DMS 273 (cell line): ENCODE results near the gene SERPINE2.
"Not testable (repeated sequence)": the region's sequence is repeated elsewhere in the genome, so short reads cannot be mapped to it uniquely, and the experiment has no call there.

Experiments
- DNase-seq: peaks from one replicate; lab custom pipeline; 2025; ENCODE audit not compliant: unreplicated experiment; lab: John Stamatoyannopoulos, UW

Gene SERPINE2

DNA sequence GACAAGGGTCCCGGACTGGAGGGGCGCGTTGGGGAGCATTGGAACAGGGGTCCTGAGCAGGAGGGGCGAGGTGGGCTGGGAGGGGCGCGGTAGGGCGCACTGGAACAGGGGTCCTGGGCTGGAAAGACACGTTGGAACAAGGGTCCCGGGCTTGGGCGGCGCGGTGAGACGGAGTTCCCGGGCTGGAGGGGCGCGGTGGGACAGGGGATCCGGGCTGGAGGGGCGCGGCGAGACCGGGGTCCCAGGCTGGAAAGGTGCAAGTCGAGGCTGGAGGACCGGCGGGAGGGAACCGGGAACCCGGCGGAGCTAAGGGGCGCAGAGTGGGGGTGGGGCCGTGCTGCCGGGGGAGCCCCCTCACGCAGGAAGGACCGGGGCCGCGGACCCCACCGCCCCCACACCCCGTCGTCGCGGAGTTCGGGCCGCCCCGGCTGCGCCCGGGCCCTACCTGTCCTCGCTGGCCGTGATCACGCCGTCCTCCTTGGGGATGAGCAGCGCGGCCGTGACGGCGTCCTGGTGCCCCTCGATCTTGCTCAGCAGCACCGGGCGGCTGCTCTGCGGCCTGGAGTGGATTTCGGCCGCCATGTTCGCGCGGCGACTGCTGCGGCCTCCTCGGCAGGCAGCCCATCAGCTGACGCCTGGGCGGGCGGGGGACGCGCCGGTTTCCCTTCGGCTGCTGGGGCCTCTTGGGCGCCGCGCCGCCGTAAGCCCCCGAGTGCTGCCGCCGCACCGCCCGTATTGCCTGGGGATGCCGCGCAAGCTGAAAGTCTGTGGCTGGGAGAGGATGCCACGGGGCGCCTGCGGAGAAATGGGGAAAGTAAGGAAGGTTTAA is 94.2 kb downstream of the SERPINE2 start, which contains the start of gene WDFY1:
WDFY1 (minus strand) TSS at position 633 of the 829 bp plus-strand sequence; CDS start at position 582, 51 bp downstream.
- peak; percentile 93 for DNase-seq

GRCh38 chr2:223944166-223944702 is 94.9 kb downstream of the SERPINE2 start:
- DNase-seq, result peak; percentile 32

GRCh38 chr2:223943561-223944008 is 95.5 kb downstream of the SERPINE2 start:
- no peak for DNase-seq

DNA sequence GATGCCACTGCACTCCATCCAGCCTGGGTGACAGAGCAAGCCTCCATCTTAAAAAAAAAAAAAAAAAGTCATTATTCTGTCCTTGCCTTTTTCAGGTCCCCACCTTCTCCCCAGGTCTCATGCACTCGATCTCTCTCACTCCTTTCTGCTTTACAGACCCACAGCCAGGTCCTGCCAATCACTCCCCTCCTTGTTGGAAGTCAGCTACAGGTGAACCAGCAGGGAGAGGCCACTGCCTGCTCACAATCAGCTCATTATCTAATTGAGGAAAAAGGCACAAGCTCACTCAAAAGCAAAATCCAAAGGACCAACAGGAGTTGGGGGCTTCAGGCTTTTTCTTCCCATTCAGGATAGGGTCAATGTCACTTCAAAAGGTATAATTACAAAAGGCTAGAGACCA is 96.0 kb downstream of the SERPINE2 start:
- DNase-seq, result no peak

GRCh38 chr2:223941579-223942277 is 97.4 kb downstream of the SERPINE2 start:
- DNase-seq, result no peak

DNA sequence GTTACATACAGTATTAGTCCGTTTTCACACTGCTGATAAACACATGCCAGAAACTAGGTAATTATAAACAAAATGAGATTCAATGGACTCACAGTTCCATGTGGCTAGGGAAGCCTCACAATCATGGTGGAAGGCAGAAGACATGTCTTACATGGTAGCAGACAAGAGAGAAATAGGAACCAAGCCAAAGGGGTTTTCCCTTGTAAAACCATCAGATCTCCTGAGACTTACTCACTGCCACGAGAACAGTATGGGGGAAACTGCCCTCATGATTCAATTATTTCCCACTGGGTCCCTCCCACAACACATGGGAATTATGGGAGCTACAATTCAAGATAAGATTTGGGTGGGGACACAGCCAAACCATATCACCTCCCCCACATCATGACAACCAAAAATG is 99.6 kb downstream of the SERPINE2 start:
- not testable (repeated sequence) for DNase-seq

DNA sequence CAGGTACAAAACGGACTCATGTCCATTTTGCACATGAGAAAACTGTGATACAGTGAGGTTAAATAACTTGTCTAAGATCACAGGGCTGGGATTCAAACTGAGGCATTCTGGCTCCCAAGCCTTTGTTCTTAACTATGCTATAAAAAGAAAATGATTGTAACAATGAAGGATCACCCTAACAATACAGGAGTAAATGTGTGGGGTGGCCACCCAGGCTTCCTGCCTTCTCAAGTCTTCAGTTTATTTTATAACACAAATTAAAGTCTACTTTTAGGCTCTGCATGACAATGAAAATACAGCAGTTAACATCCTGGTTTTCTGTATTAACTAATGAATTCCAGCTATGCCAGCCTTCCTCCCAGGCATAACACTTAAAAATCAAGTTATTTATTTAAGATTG is 101.6 kb downstream of the SERPINE2 start:
- no peak for DNase-seq

DNA sequence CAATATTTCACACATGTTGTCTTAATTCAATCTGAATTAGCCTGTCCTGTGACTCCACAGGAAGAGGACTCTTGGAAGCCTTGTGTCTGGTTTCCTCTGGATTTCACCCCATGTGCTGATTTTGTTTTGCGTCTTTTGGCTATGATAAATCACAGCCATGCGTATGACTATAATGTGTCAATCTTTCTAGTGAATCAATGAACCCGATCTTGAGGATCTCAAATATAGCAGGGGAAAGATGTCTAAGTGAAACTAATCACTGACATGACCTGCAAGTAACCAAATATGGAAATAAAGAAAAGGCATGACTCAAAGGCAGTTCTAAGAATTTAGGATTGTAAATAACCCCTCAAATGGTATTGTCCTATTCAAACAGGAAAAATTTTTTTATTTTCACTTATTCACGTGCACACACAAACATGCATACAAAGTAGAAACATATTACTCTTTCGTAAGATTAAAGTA is 102.2 kb downstream of the SERPINE2 start:
- DNase-seq, result no peak

- DNase-seq, result no peak
Observed at GRCh38 chr2:223935459-223936125, 103.5 kb downstream of the SERPINE2 start.

DNA sequence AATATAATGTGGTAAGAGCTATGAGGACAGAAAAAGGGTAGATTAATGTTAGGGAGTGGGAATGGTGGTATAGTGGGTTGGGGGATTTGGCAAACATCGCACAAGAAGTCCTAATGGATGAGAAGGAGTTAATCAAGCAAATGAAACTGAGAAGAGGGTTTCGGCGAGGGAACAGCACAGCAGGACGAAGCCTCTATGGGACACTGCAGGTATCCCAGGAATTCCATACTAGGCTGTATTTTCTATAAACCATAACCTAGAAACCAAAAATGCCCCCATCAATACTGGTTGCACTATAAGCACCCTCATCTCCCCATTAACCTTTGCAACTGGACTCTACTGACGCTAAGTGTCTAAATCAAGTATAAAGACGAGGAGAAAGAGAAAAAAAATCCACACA is 104.2 kb downstream of the SERPINE2 start:
- DNase-seq, result no peak

DNA sequence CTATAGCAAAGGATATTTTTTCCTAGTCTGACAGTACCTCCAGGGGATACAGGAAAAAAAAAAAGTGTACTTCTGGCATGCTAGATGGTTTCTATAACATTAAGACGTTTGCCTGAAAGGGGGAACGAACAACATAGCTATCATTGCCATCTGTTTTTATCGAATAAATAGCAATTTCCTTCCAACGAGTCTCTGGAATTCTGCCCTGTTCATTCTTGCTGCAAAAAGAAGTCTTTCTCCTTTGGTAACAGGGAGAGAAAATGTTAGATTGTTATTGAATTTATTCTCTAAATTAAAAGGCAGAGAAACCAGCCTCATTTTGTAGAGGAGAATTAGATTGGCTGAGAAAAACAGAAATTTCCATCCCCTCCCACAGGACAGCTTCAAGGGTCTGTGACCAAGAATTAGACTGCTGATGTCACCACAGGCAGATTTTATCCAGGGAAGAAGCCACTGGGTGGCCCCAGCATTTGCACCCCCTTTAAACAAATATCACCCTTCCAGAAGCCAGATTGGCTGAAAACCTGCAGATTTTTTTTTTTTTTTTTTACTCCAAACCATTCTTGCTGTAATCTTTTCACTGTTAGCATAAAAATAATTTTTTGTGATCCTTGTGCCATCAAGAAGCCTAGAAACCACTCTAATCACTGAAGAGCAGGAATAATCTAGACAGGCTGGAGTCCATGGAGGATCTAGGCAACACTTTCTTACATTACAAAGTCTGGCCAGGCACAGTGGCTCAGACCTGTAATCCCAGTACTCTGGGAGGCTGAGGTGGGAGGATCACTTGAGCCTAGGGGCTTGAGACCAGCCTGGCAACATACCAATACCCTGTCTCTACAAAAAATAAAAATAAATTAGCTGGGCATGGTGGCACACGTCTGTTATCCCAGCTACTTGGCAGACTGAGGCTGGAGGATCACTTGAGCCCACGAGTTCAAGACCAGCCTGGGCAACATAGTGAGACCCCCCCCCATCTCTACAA is 106.0 kb downstream of the SERPINE2 start:
- DNase-seq, result peak; percentile 8

GRCh38 chr2:223930103-223930976 is 108.7 kb downstream of the SERPINE2 start:
- peak; percentile 5 for DNase-seq

DNA sequence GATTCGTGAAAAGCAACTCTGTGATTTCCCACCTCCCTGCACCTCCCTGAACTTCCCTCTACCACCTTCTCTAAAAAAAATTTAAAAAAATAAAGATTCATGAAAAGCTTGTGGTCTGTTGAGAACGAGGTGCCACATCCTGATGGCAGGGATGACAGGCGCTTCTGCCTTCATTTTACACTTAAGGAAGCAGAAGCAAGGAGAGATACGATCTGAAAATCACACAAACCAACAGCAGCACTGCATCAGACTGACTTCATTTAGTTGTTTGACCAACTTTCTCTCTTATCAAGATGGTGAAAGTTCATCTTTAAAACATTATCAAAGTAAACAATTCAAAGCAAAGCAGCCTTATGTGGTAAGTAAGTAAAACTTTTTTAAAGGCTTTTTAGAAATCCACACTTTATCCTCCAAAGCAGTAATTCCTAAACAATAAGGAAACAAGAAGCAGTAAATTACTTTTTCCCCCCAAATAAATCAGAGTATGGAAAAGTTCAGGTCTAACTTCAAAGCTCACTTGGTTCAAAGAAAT is 109.4 kb downstream of the SERPINE2 start:
- DNase-seq, result no peak

GRCh38 chr2:223928113-223929006 is 110.7 kb downstream of the SERPINE2 start:
- no peak for DNase-seq

DNA sequence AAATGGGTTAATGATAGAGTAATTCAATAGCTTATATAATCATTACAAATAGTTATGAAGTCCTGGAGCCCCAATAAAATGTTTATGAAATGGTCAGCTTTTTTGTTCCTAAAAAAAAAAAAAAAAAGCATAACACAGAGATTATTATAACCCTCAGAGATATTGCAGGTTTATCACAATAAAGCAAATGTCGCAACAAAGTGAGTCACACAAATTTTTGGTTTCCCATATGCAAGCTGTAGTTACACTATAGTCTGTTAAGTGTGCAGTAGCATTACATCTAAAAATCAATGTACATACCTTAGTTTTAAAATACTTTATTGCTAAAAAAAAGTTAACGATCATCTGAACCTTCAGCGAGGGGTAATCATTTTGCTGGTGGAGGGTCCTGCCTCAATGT is 114.0 kb downstream of the SERPINE2 start:
- no peak for DNase-seq
